ENCODE results near the gene CPOX.

The CPOX gene

GRCh38 chr3:98584547-98584946 is 8.9 kb downstream of the CPOX start:
- TF ChIP-seq, protein P1, sequence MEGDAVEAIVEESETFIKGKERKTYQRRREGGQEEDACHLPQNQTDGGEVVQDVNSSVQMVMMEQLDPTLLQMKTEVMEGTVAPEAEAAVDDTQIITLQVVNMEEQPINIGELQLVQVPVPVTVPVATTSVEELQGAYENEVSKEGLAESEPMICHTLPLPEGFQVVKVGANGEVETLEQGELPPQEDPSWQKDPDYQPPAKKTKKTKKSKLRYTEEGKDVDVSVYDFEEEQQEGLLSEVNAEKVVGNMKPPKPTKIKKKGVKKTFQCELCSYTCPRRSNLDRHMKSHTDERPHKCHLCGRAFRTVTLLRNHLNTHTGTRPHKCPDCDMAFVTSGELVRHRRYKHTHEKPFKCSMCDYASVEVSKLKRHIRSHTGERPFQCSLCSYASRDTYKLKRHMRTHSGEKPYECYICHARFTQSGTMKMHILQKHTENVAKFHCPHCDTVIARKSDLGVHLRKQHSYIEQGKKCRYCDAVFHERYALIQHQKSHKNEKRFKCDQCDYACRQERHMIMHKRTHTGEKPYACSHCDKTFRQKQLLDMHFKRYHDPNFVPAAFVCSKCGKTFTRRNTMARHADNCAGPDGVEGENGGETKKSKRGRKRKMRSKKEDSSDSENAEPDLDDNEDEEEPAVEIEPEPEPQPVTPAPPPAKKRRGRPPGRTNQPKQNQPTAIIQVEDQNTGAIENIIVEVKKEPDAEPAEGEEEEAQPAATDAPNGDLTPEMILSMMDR (conservative IDR thresholded peaks at IDR 0.05; ENCODE audit: low read depth, low read length): no peak
- no peak overlapping the region for H3K4me3 ChIP-seq (ENCODE audit: low read depth, low read length)
- DNase-seq (ENCODE audit: low read depth): peak; percentile 76

DNA sequence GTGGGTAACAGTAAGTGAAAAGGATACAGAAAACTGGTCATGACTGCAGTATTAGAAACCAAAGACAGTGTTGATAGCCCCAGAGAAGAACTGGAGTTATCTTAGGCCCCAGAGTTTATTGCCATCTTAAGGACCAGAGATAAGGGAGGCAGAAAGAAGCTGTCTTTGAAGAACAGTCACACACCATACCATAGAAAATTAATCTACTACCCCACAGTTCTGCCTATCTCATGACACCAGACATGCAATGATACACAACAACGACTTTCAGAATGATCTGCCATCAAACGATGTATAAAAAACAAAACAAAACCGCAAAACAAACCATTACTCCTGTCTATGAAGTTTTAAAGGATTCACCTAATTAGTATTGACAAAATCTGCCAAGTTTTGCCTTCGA is 9.6 kb downstream of the CPOX start:
- no peak overlapping the region for H3K4me3 ChIP-seq (ENCODE audit: low read depth, low read length)
- DNase-seq (ENCODE audit: low read depth): no peak
- TF ChIP-seq, protein P1 (conservative IDR thresholded peaks at IDR 0.05; ENCODE audit: low read depth, low read length): no peak

DNA sequence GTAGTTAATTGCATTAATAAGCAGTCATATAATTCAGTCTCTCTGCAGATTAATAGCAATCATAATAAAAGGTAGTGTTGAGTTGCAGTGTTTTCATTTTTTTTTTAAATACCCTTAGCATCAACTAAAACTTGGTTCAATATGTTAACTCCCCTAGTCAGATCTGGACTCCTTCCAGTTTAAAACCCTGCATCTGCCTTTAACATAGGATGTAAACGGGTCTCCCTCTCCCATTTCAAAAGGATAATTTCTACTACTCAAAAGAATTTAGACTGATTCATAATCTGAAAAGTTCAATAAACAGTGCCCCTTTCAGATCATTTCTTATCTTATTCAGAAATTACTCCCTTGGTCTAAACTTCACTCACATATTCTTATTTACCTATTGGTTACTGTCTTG is 11.4 kb downstream of the CPOX start:
- DNase-seq (ENCODE audit: low read depth): no peak
- TF ChIP-seq, protein P1 (conservative IDR thresholded peaks at IDR 0.05; ENCODE audit: low read depth, low read length): no peak
- no peak overlapping the region for H3K4me3 ChIP-seq (ENCODE audit: low read depth, low read length)

GRCh38 chr3:98581474-98581873 is 11.9 kb downstream of the CPOX start:
- no peak overlapping the region for H3K4me3 ChIP-seq (ENCODE audit: low read depth, low read length)
- TF ChIP-seq, protein P1 (conservative IDR thresholded peaks at IDR 0.05; ENCODE audit: low read depth, low read length): no peak
- no peak for DNase-seq (ENCODE audit: low read depth)

GRCh38 chr3:98580401-98581386 is 12.7 kb downstream of the CPOX start:
- H3K4me3 ChIP-seq (ENCODE audit: low read depth, low read length): no peak overlapping the region
- no peak for DNase-seq (ENCODE audit: low read depth)
- TF ChIP-seq, protein P1 (conservative IDR thresholded peaks at IDR 0.05; ENCODE audit: low read depth, low read length): no peak

- peak; percentile 79 for DNase-seq (ENCODE audit: low read depth)
- H3K4me3 ChIP-seq (ENCODE audit: low read depth, low read length): no peak overlapping the region
- TF ChIP-seq, protein P1 (conservative IDR thresholded peaks at IDR 0.05; ENCODE audit: low read depth, low read length): no peak
These were observed 16.1 kb downstream of the CPOX start for GRCh38 chr3:98577178-98577895.

All from choroid plexus epithelial cell (primary cell).